Nephron (organoid): ENCODE data around the gene KDM4C.

Source experiments
- H3K27ac Mint-ChIP-seq, 3 experiments: 2 replicates each; pipeline ENCODE4 v1.8.0; 2020; ENCODE audit warnings: mixed read lengths in 3 of 3, mild to moderate bottlenecking in 2 of 3, moderate library complexity in 1 of 3
- H3K27me3 Mint-ChIP-seq: 2 replicates; pipeline ENCODE4 v1.8.0; 2021; ENCODE audit warnings: low read depth, mild to moderate bottlenecking, moderate library complexity, mixed read lengths
- H3K36me3 Mint-ChIP-seq: 2 replicates; pipeline ENCODE4 v1.8.0; 2020; ENCODE audit warnings: low read depth, mixed read lengths
- H3K4me1 Mint-ChIP-seq: 2 replicates; pipeline ENCODE4 v1.8.0; 2020; ENCODE audit warnings: mixed read lengths
- H3K4me3 Mint-ChIP-seq, 3 experiments: 2 replicates each; pipeline ENCODE4 v1.8.0; 2020; ENCODE audit warnings: mild to moderate bottlenecking in 3 of 3, mixed read lengths in 3 of 3, moderate library complexity in 2 of 3
- H3K9me3 Mint-ChIP-seq: 2 replicates; pipeline ENCODE4 v1.8.0; 2020; ENCODE audit warnings: mixed read lengths
- TF ChIP-seq, protein P1 (sequence below), 3 experiments: fragments of 200-600 bp; sonication (generic); IDR thresholded peaks; one replicate each; pipeline ENCODE4 v1.5.0; 2021; ENCODE audit warnings: antibody characterized with exemption in 3 of 3; ENCODE audit not compliant: unreplicated experiment in 3 of 3

The KDM4C gene

DNA sequence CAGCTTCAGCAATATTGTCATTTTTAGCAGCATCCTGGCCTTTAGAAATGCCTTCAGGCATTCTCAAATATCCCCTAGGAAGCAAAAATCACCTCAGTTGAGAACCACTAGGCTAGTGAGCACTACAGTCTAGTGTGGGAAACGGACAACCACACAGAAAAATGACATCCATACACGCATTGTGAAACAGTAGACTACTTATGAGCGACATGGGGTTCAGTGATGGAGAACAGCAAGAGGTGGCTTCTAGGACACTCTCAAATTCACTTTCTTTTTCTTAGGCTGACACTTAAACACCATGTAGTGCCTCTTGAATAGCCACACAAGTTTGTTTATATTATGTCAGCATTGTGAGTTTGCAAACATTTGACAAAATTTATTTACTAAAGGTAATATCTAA lies 203.0 kb downstream of the KDM4C start:
- Mint-ChIP-seq H3K36me3 (no peaks in the 10 kb centered on the region), H3K9me3 (no peaks in the 10 kb centered on the region), H3K4me1 (peaks cover 55% of the 10 kb centered on the region), H3K4me3 (no peak overlapping the region), H3K27ac (peak overlapping the region in 2 of 3 experiments; percentile 28 to 48), H3K27me3 (no peaks in the 10 kb centered on the region)
- TF ChIP-seq, protein P1, sequence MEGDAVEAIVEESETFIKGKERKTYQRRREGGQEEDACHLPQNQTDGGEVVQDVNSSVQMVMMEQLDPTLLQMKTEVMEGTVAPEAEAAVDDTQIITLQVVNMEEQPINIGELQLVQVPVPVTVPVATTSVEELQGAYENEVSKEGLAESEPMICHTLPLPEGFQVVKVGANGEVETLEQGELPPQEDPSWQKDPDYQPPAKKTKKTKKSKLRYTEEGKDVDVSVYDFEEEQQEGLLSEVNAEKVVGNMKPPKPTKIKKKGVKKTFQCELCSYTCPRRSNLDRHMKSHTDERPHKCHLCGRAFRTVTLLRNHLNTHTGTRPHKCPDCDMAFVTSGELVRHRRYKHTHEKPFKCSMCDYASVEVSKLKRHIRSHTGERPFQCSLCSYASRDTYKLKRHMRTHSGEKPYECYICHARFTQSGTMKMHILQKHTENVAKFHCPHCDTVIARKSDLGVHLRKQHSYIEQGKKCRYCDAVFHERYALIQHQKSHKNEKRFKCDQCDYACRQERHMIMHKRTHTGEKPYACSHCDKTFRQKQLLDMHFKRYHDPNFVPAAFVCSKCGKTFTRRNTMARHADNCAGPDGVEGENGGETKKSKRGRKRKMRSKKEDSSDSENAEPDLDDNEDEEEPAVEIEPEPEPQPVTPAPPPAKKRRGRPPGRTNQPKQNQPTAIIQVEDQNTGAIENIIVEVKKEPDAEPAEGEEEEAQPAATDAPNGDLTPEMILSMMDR (IDR thresholded peaks at IDR 0.05; ENCODE audit: unreplicated experiment in 3 of 3) = no peak

DNA sequence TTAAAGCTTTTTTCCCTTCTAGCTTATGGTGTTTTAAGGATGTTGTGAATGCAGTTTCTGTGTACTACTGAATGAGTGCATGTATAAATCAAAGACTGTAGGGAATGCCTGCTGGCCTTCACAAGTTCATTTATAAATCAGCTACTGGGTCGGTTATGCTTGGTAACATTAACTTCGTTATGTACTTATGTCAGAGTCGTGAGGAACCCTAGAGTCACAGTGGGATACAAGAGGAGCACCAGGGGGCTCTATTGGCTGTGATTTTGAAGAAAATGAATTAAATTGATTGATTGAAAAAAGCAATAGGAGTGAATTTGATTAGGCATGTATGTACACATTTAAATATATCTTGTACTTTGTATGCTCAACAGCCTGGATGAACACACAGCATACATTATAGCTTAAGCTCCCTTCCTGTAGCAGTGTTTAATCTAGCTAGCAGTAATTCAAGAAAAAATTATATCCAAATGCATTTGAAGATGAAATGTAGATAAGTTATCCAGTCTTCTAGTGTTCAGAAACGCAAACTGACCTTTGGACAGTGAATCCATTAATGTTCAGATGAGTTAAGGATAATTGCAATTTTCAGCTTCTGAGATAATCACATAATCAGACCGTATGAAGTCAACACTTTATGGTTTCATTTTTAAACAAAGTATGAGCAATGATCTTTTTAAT lies 204.2 kb downstream of the KDM4C start:
- H3K36me3 Mint-ChIP-seq = no peaks in the 10 kb centered on the region
- no peak overlapping the region for H3K4me3 Mint-ChIP-seq
- H3K27me3 Mint-ChIP-seq = no peaks in the 10 kb centered on the region
- H3K4me1 Mint-ChIP-seq = peaks cover 47% of the 10 kb centered on the region
- no peak overlapping the region for H3K27ac Mint-ChIP-seq
- no peaks in the 10 kb centered on the region for H3K9me3 Mint-ChIP-seq
- TF ChIP-seq, protein P1 (IDR thresholded peaks at IDR 0.05; ENCODE audit: unreplicated experiment in 3 of 3) = no peak

DNA sequence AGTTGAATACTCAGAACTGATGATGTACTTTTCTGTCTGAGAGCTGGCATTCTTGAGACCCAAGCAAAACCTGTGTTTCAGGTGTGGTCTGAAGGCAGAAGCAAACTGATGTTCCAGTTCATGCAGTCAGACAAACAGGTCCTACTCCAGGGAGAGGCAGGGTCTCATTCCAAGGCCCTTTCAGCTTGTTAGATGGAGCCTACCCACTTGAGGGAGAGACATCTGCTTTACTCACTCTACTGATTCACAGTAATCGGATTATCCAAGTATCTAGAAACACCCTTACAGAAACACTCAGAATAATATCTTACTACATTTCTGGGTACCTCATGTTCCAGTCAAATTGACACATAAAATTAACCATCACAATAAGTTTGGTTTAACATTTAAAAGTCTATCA lies 207.8 kb downstream of the KDM4C start:
- Mint-ChIP-seq H3K4me1 (peaks cover 28% of the 10 kb centered on the region), H3K9me3 (no peaks in the 10 kb centered on the region), H3K27ac (no peak overlapping the region), H3K27me3 (no peaks in the 10 kb centered on the region), H3K4me3 (no peak overlapping the region), H3K36me3 (no peaks in the 10 kb centered on the region)
- TF ChIP-seq, protein P1 (IDR thresholded peaks at IDR 0.05; ENCODE audit: unreplicated experiment in 3 of 3) = no peak

DNA sequence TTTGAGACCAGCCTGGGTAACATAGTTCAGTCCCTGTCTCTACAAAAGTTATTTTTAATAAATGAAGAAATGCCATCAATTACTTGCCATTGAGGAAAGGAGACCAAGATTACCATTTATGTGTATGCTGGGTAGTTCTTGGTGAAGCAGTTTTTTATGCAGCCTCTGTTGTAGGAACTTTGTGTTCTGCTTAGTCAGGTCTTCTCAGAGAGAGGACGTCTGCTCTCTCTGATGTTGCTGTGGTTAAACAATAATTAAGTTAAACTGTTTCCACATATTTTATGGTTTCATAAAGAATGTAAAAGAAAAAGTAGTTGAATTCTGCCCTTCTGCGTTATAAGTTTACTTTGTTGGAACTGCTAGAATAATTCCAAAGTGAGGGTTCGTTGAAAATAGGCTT lies 210.5 kb downstream of the KDM4C start:
- Mint-ChIP-seq H3K4me1 (peaks cover 23% of the 10 kb centered on the region), H3K4me3 (no peak overlapping the region), H3K9me3 (no peaks in the 10 kb centered on the region), H3K36me3 (no peaks in the 10 kb centered on the region), H3K27ac (peak overlapping the region in 2 of 3 experiments; percentile 14 to 18), H3K27me3 (no peaks in the 10 kb centered on the region)
- TF ChIP-seq, protein P1 (IDR thresholded peaks at IDR 0.05; ENCODE audit: unreplicated experiment in 3 of 3) = no peak

DNA sequence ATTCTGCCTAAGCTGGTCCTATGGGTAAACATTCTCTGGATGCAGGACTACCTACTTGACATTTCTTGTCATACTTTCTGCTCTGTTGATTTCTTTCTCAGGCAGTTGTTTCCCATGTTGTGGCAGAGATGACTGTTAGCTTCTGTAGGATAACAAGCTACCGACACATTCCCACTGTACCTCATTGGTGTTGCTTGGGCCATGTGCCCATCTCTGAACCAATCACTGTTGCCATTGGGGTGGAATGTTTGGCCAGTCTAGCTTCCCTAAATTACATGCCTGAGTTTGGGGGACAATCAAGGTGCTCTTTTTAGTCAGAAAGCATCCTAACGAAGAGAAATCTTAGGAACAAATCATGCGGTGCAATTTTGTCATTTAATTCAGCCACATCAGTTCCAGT lies 212.0 kb downstream of the KDM4C start:
- Mint-ChIP-seq H3K4me3 (no peak overlapping the region), H3K36me3 (no peaks in the 10 kb centered on the region)

More for the DNA sequence above, 212.0 kb downstream of the KDM4C start:
- Mint-ChIP-seq H3K4me1 (peaks cover 22% of the 10 kb centered on the region), H3K9me3 (no peaks in the 10 kb centered on the region), H3K27me3 (no peaks in the 10 kb centered on the region), H3K27ac (no peak overlapping the region)
- TF ChIP-seq, protein P1 (IDR thresholded peaks at IDR 0.05; ENCODE audit: unreplicated experiment in 3 of 3) = no peak
